Activated CD8-positive, alpha-beta T cell treated with anti-CD3 and anti-CD28 coated beads for 36 hours (primary cell): ENCODE data around the gene POPDC3. TPM values are rescaled to one million over a fixed set of nuclear protein-coding genes. Genes with fewer than 3 reads are reported as not detected.

Experiments
- ATAC-seq: fragments of 200-7000 bp; cut with Tn5 transposase; one replicate; pipeline ENCODE4 v1.10.0; 2021; ENCODE audit warnings: mild to moderate bottlenecking, moderate library complexity
- CTCF ChIA-PET: fragments of 350-600 bp; sonication (Branson Sonifier 250); formaldehyde crosslinking; loops from one replicate; lab custom pipeline; 2021; ENCODE audit warnings: antibody characterized with exemption; lab: Charles Lee
- POLR2A ChIA-PET: fragments of 350-600 bp; sonication (Branson Sonifier 250); formaldehyde crosslinking; loops from one replicate; lab custom pipeline; 2021; ENCODE audit warnings: antibody characterized with exemption; lab: Charles Lee
- DNase-seq: peaks from one replicate; pipeline ENCODE4 v3.0.0-alpha.2; 2020
- H3K27ac Mint-ChIP-seq: one replicate; pipeline ENCODE4 v1.8.0; 2021; ENCODE audit warnings: mild to moderate bottlenecking, mixed read lengths
- H3K27me3 Mint-ChIP-seq: one replicate; pipeline ENCODE4 v1.8.0; 2021; ENCODE audit warnings: mixed read lengths
- H3K36me3 Mint-ChIP-seq: one replicate; pipeline ENCODE4 v1.8.0; 2021; ENCODE audit warnings: low read depth, mixed read lengths
- H3K4me1 Mint-ChIP-seq: one replicate; pipeline ENCODE4 v1.8.0; 2021; ENCODE audit warnings: low read depth, mixed read lengths
- H3K4me3 Mint-ChIP-seq: one replicate; pipeline ENCODE4 v1.8.0; 2021; ENCODE audit warnings: mild to moderate bottlenecking, moderate library complexity, mixed read lengths
- H3K9me3 Mint-ChIP-seq: one replicate; pipeline ENCODE4 v1.8.0; 2021; ENCODE audit warnings: mixed read lengths
- intact Hi-C: fragments of 100-400 bp; cut with micrococcal nuclease; formaldehyde crosslinking; loops from one replicate; pipeline ENCODE4 v1.10.0; 2022
- total RNA-seq, 2 experiments: library from RNA; stranded (reverse); gene quantifications; one replicate each; pipeline ENCODE4 v1.2.3, GENCODE V29; 2021
- TF ChIP-seq, protein P1 (sequence below): fragments of 200-600 bp; IDR thresholded peaks from one replicate; pipeline ENCODE4 v1.8.0; 2022; ENCODE audit warnings: antibody characterized with exemption, mild to moderate bottlenecking

Gene POPDC3
- total RNA-seq, 2 experiments from 2014 or later = not detected

DNA sequence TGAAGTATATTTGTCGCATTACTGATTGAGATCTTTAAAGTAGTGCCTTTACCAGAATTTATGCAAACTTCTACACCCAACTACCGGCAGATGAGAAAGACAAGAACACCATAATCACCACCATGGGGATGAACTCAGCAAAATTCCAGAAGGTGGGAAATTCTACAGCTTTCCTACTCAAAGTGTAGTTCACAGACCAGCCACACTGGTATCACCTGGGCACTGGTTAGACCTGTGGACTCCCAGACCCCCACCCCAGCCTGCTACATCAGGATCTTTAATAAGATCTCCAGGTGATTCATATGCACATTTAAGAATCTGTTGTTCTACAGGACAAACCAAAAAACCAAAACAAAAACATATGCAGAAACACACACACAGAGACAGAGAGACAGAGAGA is 67.9 kb downstream of the POPDC3 start:
- intact Hi-C loops = no loop called here
- no peaks in the 10 kb centered on the region for H3K4me1 Mint-ChIP-seq
- TF ChIP-seq, protein P1, sequence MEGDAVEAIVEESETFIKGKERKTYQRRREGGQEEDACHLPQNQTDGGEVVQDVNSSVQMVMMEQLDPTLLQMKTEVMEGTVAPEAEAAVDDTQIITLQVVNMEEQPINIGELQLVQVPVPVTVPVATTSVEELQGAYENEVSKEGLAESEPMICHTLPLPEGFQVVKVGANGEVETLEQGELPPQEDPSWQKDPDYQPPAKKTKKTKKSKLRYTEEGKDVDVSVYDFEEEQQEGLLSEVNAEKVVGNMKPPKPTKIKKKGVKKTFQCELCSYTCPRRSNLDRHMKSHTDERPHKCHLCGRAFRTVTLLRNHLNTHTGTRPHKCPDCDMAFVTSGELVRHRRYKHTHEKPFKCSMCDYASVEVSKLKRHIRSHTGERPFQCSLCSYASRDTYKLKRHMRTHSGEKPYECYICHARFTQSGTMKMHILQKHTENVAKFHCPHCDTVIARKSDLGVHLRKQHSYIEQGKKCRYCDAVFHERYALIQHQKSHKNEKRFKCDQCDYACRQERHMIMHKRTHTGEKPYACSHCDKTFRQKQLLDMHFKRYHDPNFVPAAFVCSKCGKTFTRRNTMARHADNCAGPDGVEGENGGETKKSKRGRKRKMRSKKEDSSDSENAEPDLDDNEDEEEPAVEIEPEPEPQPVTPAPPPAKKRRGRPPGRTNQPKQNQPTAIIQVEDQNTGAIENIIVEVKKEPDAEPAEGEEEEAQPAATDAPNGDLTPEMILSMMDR = no peak
- CTCF ChIA-PET = no interaction called here
- no peak for ATAC-seq
- no peak for DNase-seq
- no peaks in the 10 kb centered on the region for H3K36me3 Mint-ChIP-seq
- H3K9me3 Mint-ChIP-seq = no peaks in the 10 kb centered on the region
- H3K4me3 Mint-ChIP-seq = no peak overlapping the region
- POLR2A ChIA-PET = no interaction called here
- peaks cover 13% of the 10 kb centered on the region for H3K27me3 Mint-ChIP-seq
- no peak overlapping the region for H3K27ac Mint-ChIP-seq

DNA sequence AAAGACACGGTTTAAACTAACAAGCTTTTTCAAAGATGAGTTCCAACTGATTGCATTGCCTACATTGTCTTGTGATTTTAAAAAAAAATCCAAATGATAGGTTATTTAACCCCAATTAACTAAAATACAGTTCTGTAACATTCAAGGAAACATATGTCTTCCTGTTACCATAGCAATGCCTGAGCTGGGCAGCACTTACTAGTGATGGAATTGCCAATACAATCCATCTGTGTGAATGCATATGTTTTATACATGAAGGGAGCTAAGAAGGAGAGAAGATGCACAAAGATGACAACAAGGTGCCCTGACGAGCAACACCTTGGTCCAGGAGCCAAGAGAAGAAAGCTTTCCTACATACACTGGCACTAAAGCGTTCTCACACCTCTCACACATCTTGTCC is 68.7 kb downstream of the POPDC3 start:
- no peaks in the 10 kb centered on the region for H3K4me1 Mint-ChIP-seq
- intact Hi-C loops = no loop called here
- peaks cover 11% of the 10 kb centered on the region for H3K27me3 Mint-ChIP-seq
- ChIA-PET POLR2A (no interaction called here), CTCF (interaction anchor here (1.5 kb wide), 1 partner anchor 23 kb away, joined by 7 read pairs; no protein-coding TSS in a partner anchor)
- no peaks in the 10 kb centered on the region for H3K9me3 Mint-ChIP-seq
- no peak for DNase-seq
- H3K4me3 Mint-ChIP-seq = no peak overlapping the region
- no peak for ATAC-seq
- no peak overlapping the region for H3K27ac Mint-ChIP-seq
- no peaks in the 10 kb centered on the region for H3K36me3 Mint-ChIP-seq
- TF ChIP-seq, protein P1 = no peak

GRCh38 chr6:105109955-105110895 is 69.6 kb downstream of the POPDC3 start:
- H3K27me3 Mint-ChIP-seq = peaks cover 10% of the 10 kb centered on the region
- CTCF ChIA-PET = interaction anchor here (1.0 to 1.5 kb wide), 2 partner anchors 22 to 59 kb away, joined by 3 to 7 read pairs; no protein-coding TSS in a partner anchor
- intact Hi-C loops = no loop called here
- no peak overlapping the region for H3K27ac Mint-ChIP-seq
- no peaks in the 10 kb centered on the region for H3K4me1 Mint-ChIP-seq
- H3K36me3 Mint-ChIP-seq = no peaks in the 10 kb centered on the region
- TF ChIP-seq, protein P1 = no peak
- no peak overlapping the region for H3K4me3 Mint-ChIP-seq
- POLR2A ChIA-PET = no interaction called here
- no peaks in the 10 kb centered on the region for H3K9me3 Mint-ChIP-seq
- DNase-seq (no peak), ATAC-seq (no peak)

DNA sequence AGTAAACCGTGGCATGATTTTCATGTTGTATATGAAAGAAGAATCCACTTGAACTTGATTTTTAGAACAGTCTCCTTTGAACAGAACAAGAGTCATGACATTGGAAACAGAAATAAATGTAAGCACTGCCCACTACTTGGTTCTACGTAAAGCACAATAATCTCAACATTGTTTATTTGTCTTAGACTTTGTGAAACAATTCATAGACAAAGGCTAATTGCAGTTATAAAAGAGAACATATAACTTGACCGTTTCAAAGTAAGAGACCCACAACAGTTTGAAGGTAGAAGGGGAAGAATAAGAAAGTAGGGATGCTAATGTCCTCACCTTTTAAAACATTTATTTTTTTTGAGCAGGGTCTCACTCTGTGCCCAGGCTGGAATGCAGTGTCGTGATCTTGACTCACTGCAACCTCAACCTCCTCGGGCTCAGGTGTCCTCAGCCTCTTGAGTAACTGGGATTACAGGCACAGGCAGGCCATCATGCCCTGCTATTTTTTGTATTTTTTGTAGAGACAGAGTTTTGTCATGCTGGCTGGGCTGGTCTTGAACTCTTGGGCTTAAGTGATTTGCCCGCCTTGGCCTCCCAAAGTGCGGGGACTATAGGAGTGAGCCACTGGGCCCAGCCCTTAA is 71.1 kb downstream of the POPDC3 start:
- DNase-seq = no peak
- Mint-ChIP-seq H3K9me3 (no peaks in the 10 kb centered on the region), H3K27me3 (peaks cover 17% of the 10 kb centered on the region), H3K36me3 (no peaks in the 10 kb centered on the region), H3K27ac (no peak overlapping the region), H3K4me3 (no peak overlapping the region), H3K4me1 (no peaks in the 10 kb centered on the region)
- intact Hi-C loops = no loop called here
- ChIA-PET CTCF (no interaction called here), POLR2A (no interaction called here)
- TF ChIP-seq, protein P1 = no peak
- no peak for ATAC-seq

Other genes with a start within 250 kb of the POPDC3 start
- gene LIN28B, start 222.9 kb downstream of the POPDC3 start, total RNA-seq = not detected
- gene PREP, start 223.1 kb upstream of the POPDC3 start, total RNA-seq = 10 to 100 TPM; 46.4 to 46.9 TPM